Fibroblast of skin of left quadriceps (primary cell): ENCODE data around the gene UAP1L1.

Experiments used
- DNase-seq, 2 experiments: peaks; one replicate each; pipeline ENCODE4 v3.0.0-alpha.2; 2013; ENCODE audit warnings: low read depth in 2 of 2

UAP1L1 gene

GRCh38 chr9:137075275-137075775, 2.0 kb upstream of the UAP1L1 start:
- no peak for DNase-seq

- no peak for DNase-seq
These were observed 694 bp upstream of the UAP1L1 start for GRCh38 chr9:137076636-137077009.

- DNase-seq, result no peak
These were observed 709 bp downstream of the UAP1L1 start for GRCh38 chr9:137077758-137078693.

- no peak for DNase-seq
These were observed 1.5 kb downstream of the UAP1L1 start for GRCh38 chr9:137078701-137079400.

GRCh38 chr9:137079401-137079787, 2.1 kb downstream of the UAP1L1 start:
- DNase-seq, result no peak

- no peak for DNase-seq
These were observed 3.2 kb downstream of the UAP1L1 start for GRCh38 chr9:137080260-137081122.

DNA sequence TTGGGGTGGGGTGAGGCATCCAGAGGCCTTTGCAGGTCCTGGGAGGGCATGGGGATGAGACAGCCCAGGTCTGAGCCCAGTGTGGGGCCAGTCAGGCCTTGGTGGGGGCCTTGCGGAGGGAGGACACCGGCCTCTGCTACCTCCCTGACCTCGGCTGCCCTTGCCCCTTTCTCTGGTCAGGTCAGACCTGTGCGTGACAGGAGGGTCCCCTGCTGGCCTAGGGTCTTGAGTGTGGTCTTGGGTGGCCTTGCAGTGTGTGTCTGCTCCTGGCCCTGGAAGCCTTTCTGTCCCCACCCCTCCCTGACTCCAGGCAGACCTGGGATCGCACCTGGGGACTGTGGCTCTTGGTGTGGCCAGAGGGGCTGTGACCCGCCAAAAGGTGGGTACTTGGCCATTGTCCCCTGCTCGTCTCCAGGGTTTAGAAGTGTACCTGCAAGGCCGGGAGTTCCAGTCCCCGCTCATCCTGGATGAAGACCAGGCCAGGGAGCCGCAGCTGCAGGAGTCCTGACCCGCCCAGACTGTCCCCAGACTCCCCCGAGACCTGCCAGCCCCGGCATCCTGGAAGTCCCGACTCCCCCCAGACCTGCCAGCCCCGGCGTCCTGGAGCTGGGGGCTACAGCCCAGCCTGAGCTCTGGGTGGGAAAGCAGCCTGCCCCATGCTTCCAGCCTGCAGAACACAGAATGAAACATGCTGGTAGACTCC, 5.1 kb downstream of the UAP1L1 start:
- DNase-seq, result no peak

GRCh38 chr9:137082925-137083290, 5.6 kb downstream of the UAP1L1 start:
- DNase-seq, result no peak

DNA sequence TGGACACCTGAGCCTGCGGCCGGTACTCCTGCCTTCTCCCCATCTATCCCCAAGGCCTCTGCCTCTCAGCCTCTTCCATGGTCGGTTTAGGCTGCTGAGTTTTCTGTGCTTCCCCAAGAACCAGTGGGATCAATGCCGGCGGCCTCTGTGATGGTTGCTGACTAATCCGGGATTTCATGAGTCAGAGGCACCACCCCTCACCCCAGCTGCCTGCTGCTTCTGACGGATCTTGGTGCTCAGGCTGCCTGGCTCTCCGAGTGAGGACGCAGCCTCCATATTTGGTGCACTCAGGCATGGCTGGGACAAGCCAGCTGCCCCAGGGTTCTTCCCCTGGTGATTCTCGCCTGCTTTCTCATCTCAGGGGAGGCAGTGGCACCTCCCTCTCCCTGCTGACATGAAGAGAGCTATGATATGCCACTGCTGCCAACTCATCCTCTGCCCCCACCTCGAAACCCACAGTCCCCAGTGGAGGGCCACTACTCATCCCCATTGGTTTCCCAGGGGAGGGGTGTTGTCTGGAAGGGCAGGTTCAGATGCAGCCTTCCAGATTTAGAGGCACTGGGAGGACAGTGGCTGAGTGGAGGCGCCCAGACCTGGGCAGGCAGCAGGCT, 6.2 kb downstream of the UAP1L1 start:
- DNase-seq, result peak; percentile 88 to 89

DNA sequence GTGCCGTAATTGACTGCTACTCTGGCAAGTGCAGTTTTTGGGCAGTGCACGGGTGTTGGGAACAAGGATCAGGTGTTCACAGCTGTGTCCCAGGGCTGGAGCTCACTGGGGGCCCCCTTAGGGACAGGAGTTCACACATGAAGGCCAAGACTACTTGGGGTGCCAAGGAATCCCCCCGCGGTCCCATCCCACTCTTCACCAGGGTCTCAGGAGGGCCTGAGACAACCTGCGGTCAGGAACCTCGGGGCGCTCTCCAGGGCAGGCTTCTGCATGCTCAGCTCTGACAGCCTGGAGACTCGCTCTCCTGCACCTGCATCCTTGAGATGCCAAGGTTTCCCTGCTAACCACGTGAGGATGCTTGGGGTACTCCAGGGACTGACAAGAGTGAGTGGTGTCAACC, 7.2 kb downstream of the UAP1L1 start:
- DNase-seq, result no peak

- DNase-seq, result no peak
These were observed 8.7 kb downstream of the UAP1L1 start for GRCh38 chr9:137085920-137086530.

DNA sequence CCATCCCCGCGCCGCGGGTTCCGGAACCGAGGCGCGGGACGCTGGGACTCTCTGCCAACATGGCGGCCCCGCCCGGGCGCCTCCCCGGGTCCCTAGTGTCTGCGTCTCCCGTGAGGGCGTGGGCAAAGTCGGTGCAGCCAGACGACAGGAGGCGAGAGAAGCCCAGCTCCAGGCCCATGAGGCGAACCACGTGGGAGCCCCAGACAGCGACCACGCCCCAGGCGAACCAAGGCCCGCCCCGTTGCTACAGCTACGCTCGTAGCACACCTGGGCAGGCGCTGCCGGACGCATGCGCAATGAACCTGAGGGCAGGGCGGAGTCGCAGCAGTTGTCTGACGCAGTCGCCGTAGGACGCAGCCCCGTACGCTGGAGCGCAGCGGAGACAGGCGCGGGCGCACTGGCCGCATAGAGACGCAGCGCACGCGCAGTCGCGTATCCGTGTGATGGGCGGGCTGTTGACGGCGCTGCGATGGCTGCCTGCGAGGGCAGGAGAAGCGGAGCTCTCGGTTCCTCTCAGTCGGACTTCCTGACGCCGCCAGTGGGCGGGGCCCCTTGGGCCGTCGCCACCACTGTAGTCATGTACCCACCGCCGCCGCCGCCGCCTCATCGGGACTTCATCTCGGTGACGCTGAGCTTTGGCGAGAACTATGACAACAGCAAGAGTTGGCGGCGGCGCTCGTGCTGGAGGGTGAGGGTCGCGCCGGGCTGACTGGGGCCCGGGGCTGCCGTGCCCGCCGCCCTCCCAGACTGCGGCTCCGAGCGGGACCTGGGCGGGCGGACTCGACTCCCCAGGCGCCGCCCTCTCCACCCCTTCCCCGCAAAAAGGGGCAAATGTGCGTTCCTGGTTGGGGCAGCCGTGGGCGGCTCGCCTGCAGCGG, 9.5 kb downstream of the UAP1L1 start, which contains the start of gene MAN1B1:
Gene MAN1B1, plus strand, starts transcription at position 455 of the 878 bp plus-strand sequence. Its CDS starts 15 bp downstream, at position 470.
- peak; percentile 93 to 94 for DNase-seq

GRCh38 chr9:137087409-137087925, 10.2 kb downstream of the UAP1L1 start:
- no peak for DNase-seq

- no peak for DNase-seq
These were observed 10.8 kb downstream of the UAP1L1 start for GRCh38 chr9:137088121-137088520.

- DNase-seq, result no peak
These were observed 12.1 kb downstream of the UAP1L1 start for GRCh38 chr9:137089232-137089947.

GRCh38 chr9:137095664-137096517, 18.6 kb downstream of the UAP1L1 start:
- no peak for DNase-seq

GRCh38 chr9:137096785-137097546, 19.6 kb downstream of the UAP1L1 start:
- no peak for DNase-seq
